GM21825 (cell line): ENCODE data around the gene CTNNA1.

Experiments used
- ATAC-seq: cut with Tn5 transposase; IDR thresholded peaks from one replicate; pipeline ENCODE4 v1.9.1; 2021; ENCODE audit warnings: mild to moderate bottlenecking, moderate library complexity; ENCODE audit not compliant: unreplicated experiment

CTNNA1 gene

GRCh38 chr5:138926688-138927448 is 173.6 kb downstream of the CTNNA1 start:
- no peak for ATAC-seq

GRCh38 chr5:138927544-138927943 is 174.3 kb downstream of the CTNNA1 start:
- ATAC-seq: no peak

- ATAC-seq: no peak
These were observed 174.8 kb downstream of the CTNNA1 start for GRCh38 chr5:138927979-138928378.

- ATAC-seq: no peak
These were observed 176.3 kb downstream of the CTNNA1 start for GRCh38 chr5:138929571-138929955.

- ATAC-seq: no peak
These were observed 177.3 kb downstream of the CTNNA1 start for GRCh38 chr5:138930371-138931097.

GRCh38 chr5:138932171-138932810 is 179.1 kb downstream of the CTNNA1 start:
- no peak for ATAC-seq

GRCh38 chr5:138933522-138934290 is 180.5 kb downstream of the CTNNA1 start:
- no peak for ATAC-seq

GRCh38 chr5:138934971-138935370 is 181.7 kb downstream of the CTNNA1 start:
- ATAC-seq: no peak

GRCh38 chr5:138935466-138935865 is 182.2 kb downstream of the CTNNA1 start:
- no peak for ATAC-seq

- no peak for ATAC-seq
These were observed 183.2 kb downstream of the CTNNA1 start for GRCh38 chr5:138936225-138936967.

GRCh38 chr5:138936968-138937345 is 183.7 kb downstream of the CTNNA1 start:
- ATAC-seq: no peak

GRCh38 chr5:138937392-138938387 is 184.5 kb downstream of the CTNNA1 start:
- no peak for ATAC-seq

GRCh38 chr5:138938526-138938925 is 185.3 kb downstream of the CTNNA1 start:
- ATAC-seq: no peak

- no peak for ATAC-seq
These were observed 188.8 kb downstream of the CTNNA1 start for GRCh38 chr5:138942066-138942465.

- ATAC-seq: no peak
These were observed 189.6 kb downstream of the CTNNA1 start for GRCh38 chr5:138942861-138943260.

- no peak for ATAC-seq
These were observed 190.5 kb downstream of the CTNNA1 start for GRCh38 chr5:138943599-138944173.

GRCh38 chr5:138944527-138945322 is 191.5 kb downstream of the CTNNA1 start:
- no peak for ATAC-seq
